ENCODE data around the gene HS1BP3.

The HS1BP3 gene

DNA sequence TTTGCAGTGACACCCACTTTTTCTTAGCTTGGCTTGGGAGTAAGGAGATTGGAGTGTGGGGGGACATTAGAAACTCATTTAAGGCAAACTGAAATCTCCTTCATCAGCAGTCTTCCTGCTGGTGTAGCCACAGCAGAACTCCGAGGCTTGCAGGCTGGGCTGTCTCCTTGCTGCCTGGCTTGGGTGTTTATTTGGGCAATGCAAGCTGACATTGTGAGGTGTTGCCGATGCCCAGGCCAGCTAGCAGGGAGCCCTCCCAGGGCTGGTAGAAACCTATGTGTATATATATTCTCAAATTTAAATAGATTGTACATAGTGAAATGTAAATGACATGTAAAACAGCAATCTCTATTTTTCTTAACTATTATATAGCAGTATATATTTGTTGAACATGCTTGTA is 27.9 kb upstream of the HS1BP3 start:
- H3K4me3 ChIP-seq (ENCODE audit: low read depth, low read length): no peak overlapping the region
- TF ChIP-seq, protein P1, sequence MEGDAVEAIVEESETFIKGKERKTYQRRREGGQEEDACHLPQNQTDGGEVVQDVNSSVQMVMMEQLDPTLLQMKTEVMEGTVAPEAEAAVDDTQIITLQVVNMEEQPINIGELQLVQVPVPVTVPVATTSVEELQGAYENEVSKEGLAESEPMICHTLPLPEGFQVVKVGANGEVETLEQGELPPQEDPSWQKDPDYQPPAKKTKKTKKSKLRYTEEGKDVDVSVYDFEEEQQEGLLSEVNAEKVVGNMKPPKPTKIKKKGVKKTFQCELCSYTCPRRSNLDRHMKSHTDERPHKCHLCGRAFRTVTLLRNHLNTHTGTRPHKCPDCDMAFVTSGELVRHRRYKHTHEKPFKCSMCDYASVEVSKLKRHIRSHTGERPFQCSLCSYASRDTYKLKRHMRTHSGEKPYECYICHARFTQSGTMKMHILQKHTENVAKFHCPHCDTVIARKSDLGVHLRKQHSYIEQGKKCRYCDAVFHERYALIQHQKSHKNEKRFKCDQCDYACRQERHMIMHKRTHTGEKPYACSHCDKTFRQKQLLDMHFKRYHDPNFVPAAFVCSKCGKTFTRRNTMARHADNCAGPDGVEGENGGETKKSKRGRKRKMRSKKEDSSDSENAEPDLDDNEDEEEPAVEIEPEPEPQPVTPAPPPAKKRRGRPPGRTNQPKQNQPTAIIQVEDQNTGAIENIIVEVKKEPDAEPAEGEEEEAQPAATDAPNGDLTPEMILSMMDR (IDR thresholded peaks at IDR 0.05; ENCODE audit: borderline replicate concordance, insufficient read depth, low read depth, low read length): no peak

DNA sequence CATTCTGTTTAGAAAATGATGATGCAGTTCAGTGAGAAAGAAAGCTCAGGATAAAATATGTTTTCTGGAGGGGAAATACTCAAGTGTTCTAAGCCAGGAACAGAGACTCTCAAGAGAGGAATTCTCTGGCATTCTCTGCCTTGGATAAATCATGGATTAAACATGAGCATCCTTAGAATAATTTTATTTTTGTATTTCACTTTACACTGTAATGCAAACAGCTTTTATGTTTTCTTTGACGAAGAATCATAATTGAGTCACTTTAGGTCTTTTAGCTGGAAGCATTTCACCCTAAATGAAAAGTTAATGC is 27.1 kb upstream of the HS1BP3 start:
- H3K4me3 ChIP-seq (ENCODE audit: low read depth, low read length): peak overlapping the region; percentile 13
- TF ChIP-seq, protein P1 (IDR thresholded peaks at IDR 0.05; ENCODE audit: borderline replicate concordance, insufficient read depth, low read depth, low read length): no peak

DNA sequence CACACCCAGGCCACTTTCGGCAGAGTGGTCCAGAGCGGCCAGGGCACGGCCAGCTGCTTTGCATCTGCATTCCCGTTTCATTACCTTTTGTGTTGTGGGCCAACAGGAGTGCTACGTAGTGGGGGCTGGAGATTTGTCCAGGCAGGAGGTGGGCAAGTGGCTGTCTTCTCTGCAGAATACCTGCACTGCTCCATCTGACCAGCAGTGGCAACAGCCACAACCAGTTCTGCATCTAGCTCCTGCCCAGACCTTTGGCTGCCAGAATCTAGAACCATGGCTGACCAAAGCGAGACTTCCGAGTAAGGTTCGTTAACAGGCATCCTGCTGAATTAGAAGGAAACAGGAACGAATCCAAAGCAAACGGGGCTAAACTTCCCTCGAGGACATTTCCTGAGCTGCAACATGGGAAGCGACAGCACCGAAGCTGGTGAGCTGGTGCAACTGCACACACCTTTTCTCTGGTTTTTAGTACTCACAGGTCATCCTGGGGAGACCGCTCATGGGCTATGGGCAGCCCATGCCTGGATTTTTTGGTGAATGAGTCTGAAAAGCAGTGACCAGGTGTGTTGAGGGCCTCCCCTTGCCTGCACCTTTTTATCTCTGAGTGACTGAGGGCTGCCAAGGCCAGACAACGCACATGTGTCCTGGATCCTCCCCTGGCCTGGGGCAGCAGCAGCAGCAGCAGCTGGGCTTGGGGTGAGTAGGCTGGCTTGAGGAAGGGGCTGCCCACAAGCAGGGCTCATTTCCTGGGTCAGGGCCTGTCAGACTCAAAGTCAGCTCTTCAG is 26.6 kb upstream of the HS1BP3 start:
- H3K4me3 ChIP-seq (ENCODE audit: low read depth, low read length): peak overlapping the region; percentile 13
- TF ChIP-seq, protein P1 (IDR thresholded peaks at IDR 0.05; ENCODE audit: borderline replicate concordance, insufficient read depth, low read depth, low read length): peak; percentile 64; the same call in 1 of the 2 replicates

DNA sequence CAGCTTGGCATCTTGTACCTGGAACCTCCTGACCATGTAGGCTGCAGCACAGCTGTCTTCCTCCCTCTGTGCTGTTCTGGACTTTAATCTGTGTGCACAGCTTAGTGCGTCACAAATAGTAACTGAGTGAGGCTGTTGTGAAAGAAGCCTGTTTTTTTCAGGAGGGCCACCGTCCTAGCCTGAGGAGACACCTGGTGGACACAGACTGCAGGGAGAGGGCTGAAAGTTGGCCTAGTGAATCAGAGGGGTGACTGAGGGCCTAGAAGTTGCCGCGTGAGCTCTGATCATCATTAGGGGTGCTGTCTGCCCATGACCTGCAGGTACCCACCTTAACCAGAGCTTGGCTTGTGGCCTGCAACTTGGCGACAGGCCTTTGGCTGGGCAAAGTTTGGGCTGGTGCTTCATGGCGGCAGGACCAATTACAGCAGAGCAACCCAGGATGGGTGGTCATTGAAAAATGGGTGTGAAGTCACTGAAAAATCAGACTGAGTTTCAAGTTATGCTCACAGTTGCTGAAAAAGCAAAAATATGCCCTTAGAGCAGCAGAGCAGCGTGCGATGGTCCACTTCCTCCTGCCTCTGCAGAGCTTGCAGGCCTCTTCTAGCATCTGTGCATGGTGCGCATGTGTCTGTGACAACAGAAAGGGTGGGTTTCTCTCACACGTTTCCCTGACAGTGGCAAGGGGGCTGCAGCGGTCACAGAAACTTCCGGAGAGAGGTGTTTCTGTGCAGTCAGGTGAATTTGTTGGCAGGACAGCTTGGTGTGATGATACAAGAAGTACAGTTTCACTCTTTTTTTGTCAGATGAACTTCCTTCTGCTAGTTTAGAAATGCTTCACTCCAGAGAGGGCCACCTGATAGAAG is 25.7 kb upstream of the HS1BP3 start:
- H3K4me3 ChIP-seq (ENCODE audit: low read depth, low read length): no peak overlapping the region
- TF ChIP-seq, protein P1 (IDR thresholded peaks at IDR 0.05; ENCODE audit: borderline replicate concordance, insufficient read depth, low read depth, low read length): peak; percentile 35; the same call in 1 of the 2 replicates

DNA sequence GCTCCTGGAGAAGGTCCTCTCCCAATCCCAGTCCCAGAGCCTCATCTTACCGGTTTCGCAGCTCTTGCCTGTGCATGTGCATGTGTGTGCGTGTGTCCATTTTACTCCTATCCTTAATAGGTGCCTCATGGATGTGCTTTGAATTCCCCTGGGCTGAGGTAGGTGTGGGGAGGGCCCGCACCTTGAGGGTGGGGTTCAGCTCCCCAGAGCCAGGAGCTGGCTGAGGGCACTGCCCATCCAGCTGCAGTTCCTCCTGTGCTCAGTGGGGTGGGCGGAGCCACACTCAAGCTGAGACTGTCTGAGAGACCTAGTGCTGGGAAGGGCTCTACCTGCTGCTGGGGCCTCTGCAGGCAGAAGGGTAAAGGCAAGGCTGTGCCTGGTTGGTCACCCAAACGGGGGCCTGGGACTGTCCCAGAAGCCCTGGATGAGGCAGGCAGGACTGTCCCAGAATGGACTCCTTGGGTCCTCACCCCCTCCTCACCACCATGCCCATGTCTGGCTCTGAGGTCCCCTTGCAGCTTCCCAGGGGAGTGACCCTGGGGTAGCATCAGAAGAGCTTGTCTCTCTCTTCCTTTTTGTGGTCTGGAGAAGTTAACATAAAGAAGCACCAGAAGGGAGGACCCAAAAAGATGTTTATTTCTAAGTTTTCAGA is 24.9 kb upstream of the HS1BP3 start:
- no peak overlapping the region for H3K4me3 ChIP-seq (ENCODE audit: low read depth, low read length)

DNA sequence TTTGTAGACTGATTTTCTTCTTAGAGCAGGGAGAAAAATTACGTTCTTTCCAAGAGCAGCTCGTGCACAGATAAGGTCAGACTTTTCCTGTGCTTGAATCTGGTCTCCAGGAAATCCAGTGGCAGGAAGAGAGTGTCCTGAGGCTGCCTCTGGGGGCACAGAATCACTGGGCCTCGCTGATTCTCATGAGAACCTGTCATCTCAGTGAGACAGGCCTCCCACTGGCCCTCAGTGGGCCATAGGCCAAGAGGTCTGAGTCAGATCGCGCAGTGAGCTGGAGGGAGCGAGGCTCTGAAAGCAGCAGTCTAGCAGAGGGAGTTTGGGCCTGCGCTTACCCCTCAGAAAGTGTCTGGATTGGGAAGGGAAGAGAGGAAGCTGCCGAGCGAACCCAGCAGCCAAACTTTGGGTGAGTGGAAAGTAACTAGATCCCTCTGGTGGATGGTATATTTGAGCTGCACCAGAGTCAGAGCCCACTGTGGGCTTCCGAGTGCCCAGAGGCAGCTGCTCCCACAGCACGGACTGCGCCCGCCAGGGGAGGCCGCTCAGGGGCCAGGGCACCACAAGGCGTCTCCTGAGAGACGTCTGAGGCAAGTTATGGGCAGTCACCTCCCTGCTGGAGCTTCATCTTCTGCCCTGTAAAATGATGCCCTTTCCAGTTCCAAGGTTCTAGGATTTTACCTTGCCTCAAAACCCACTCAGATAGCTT is 24.2 kb upstream of the HS1BP3 start:
- no peak overlapping the region for H3K4me3 ChIP-seq (ENCODE audit: low read depth, low read length)
- TF ChIP-seq, protein P1 (IDR thresholded peaks at IDR 0.05; ENCODE audit: borderline replicate concordance, insufficient read depth, low read depth, low read length): no peak

More for the DNA sequence above, 24.9 kb upstream of the HS1BP3 start:
- TF ChIP-seq, protein P1 (IDR thresholded peaks at IDR 0.05; ENCODE audit: borderline replicate concordance, insufficient read depth, low read depth, low read length): peak; percentile 8; the same call in 1 of the 2 replicates
